ENCODE results near the gene BACH1.
A peak's percentile ranks its signal among the peaks of the same experiment; 100 is the strongest.

Gene BACH1

DNA sequence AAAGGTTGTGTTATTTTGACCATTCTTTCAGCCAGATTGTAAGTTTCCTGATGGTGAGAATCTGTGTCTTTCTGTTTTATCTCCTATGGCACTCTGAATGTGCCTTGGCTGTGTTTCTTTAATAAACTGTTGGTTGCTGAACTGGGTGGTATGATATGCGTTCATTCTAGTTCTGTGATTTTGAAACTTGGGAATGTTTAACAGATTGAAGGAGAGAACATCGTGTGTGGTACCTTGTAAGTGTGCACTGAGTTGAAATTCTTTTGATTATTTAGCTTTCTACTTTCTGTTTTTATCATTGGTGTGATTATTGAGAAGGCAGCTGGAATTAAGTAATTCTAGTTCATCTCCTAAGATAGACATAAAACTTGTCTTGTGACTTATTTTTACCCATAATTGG lies 4.6 kb downstream of the BACH1 start:
- H3K36me3 ChIP-seq (ENCODE audit: control insufficient read depth, low read length) = peaks cover 9% of the 10 kb centered on the region; the same call in 1 of the 2 replicates
- no peaks in the 10 kb centered on the region for H3K9me2 ChIP-seq (replicated peaks; ENCODE audit: control insufficient read depth, low read length)
- H3K4me3 ChIP-seq (ENCODE audit: low read length) = no peak overlapping the region
- H4K20me1 ChIP-seq (ENCODE audit: control insufficient read depth, insufficient read depth, low read depth, low read length) = peaks cover 10% of the 10 kb centered on the region; the same call in 1 of the 2 replicates
- H3K79me2 ChIP-seq (ENCODE audit: control insufficient read depth, low read length) = peaks cover 89% of the 10 kb centered on the region
- peaks cover 89% of the 10 kb centered on the region for H3K4me1 ChIP-seq (ENCODE audit: control insufficient read depth, low read length)
- H3K4me2 ChIP-seq (ENCODE audit: low read length) = peak overlapping the region; percentile 12; the same call in 1 of the 2 replicates
- no peaks in the 10 kb centered on the region for H3K9me3 ChIP-seq (ENCODE audit: control insufficient read depth, insufficient read depth, low read length)
- no peaks in the 10 kb centered on the region for H3K27me3 ChIP-seq (ENCODE audit: control insufficient read depth, low read length)
- H3K27ac ChIP-seq (ENCODE audit: low read depth, low read length) = no peak overlapping the region
- TF ChIP-seq, protein P1, sequence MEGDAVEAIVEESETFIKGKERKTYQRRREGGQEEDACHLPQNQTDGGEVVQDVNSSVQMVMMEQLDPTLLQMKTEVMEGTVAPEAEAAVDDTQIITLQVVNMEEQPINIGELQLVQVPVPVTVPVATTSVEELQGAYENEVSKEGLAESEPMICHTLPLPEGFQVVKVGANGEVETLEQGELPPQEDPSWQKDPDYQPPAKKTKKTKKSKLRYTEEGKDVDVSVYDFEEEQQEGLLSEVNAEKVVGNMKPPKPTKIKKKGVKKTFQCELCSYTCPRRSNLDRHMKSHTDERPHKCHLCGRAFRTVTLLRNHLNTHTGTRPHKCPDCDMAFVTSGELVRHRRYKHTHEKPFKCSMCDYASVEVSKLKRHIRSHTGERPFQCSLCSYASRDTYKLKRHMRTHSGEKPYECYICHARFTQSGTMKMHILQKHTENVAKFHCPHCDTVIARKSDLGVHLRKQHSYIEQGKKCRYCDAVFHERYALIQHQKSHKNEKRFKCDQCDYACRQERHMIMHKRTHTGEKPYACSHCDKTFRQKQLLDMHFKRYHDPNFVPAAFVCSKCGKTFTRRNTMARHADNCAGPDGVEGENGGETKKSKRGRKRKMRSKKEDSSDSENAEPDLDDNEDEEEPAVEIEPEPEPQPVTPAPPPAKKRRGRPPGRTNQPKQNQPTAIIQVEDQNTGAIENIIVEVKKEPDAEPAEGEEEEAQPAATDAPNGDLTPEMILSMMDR (IDR thresholded peaks at IDR 0.05; ENCODE audit: low read depth, low read length, poor library complexity, severe bottlenecking) = no peak
- TF ChIP-seq EZH2phosphoT487 (IDR thresholded peaks at IDR 0.05; ENCODE audit: borderline replicate concordance, low read length) = no peak
- peaks cover 27% of the 10 kb centered on the region for H3F3A ChIP-seq (ENCODE audit: control insufficient read depth, insufficient read depth)

DNA sequence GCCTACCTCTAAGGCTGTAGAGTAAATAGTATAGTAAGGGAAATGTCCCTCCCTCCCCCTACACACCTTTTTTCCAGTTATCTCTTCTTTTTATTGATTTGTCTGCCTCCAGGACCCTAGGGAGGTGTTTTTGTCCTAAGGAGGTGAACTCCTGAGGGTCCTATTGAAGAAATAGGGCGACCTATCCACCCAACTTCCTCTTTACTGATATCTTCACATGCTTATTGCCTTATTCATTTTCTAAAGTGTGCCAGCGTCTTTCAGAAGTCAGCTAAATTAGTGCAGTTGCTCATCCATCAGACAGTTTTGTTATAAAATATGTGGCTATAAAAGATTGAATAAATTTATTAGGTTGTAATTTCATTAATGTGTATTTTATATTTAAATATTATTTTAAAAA lies 5.9 kb downstream of the BACH1 start:
- H3K79me2 ChIP-seq (ENCODE audit: control insufficient read depth, low read length) = peaks cover 98% of the 10 kb centered on the region
- peaks cover 99% of the 10 kb centered on the region for H3K4me1 ChIP-seq (ENCODE audit: control insufficient read depth, low read length)
- H3K36me3 ChIP-seq (ENCODE audit: control insufficient read depth, low read length) = peaks cover 13% of the 10 kb centered on the region
- no peaks in the 10 kb centered on the region for H3K9me3 ChIP-seq (ENCODE audit: control insufficient read depth, insufficient read depth, low read length)
- H3K27ac ChIP-seq (ENCODE audit: low read depth, low read length) = no peak overlapping the region
- H3K27me3 ChIP-seq (ENCODE audit: control insufficient read depth, low read length) = no peaks in the 10 kb centered on the region
- H3K4me2 ChIP-seq (ENCODE audit: low read length) = peak overlapping the region; percentile 28
- no peak for TF ChIP-seq EZH2phosphoT487 (IDR thresholded peaks at IDR 0.05; ENCODE audit: borderline replicate concordance, low read length)
- TF ChIP-seq, protein P1 (IDR thresholded peaks at IDR 0.05; ENCODE audit: low read depth, low read length, poor library complexity, severe bottlenecking) = no peak
- H3K9me2 ChIP-seq (replicated peaks; ENCODE audit: control insufficient read depth, low read length) = no peaks in the 10 kb centered on the region
- H3K4me3 ChIP-seq (ENCODE audit: low read length) = no peak overlapping the region
- H3F3A ChIP-seq (ENCODE audit: control insufficient read depth, insufficient read depth) = peaks cover 27% of the 10 kb centered on the region
- peaks cover 16% of the 10 kb centered on the region; the same call in 1 of the 2 replicates for H4K20me1 ChIP-seq (ENCODE audit: control insufficient read depth, insufficient read depth, low read depth, low read length)

DNA sequence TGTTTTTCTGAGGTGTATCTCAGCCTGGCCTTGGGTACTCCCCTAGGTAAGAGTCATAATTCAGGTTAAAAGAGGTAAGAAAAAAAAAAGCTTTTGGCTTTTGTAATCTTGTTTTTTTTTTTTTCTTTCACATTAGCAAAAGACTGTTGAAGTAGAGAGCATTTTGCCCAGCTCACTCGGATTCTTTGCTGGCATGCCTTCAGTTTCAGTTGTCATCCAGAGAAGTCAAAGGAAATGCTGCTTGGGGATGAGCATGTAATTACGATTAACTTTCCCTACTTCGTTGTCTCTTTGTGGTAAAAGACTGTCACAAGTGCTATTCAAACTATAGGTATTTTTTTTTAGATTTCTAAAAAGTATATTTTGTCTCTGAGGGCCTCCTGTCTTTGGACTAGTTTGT lies 6.3 kb downstream of the BACH1 start:
- H3F3A ChIP-seq (ENCODE audit: control insufficient read depth, insufficient read depth) = peaks cover 24% of the 10 kb centered on the region
- no peak overlapping the region for H3K4me3 ChIP-seq (ENCODE audit: low read length)
- H3K9me3 ChIP-seq (ENCODE audit: control insufficient read depth, insufficient read depth, low read length) = no peaks in the 10 kb centered on the region
- H3K27ac ChIP-seq (ENCODE audit: low read depth, low read length) = no peak overlapping the region
- H3K4me1 ChIP-seq (ENCODE audit: control insufficient read depth, low read length) = peaks cover 97% of the 10 kb centered on the region
- TF ChIP-seq, protein P1 (IDR thresholded peaks at IDR 0.05; ENCODE audit: low read depth, low read length, poor library complexity, severe bottlenecking) = no peak
- no peak for TF ChIP-seq EZH2phosphoT487 (IDR thresholded peaks at IDR 0.05; ENCODE audit: borderline replicate concordance, low read length)
- peaks cover 98% of the 10 kb centered on the region for H3K79me2 ChIP-seq (ENCODE audit: control insufficient read depth, low read length)
- peaks cover 13% of the 10 kb centered on the region for H3K36me3 ChIP-seq (ENCODE audit: control insufficient read depth, low read length)
- H3K27me3 ChIP-seq (ENCODE audit: control insufficient read depth, low read length) = no peaks in the 10 kb centered on the region
- H3K4me2 ChIP-seq (ENCODE audit: low read length) = peak overlapping the region; percentile 78; the same call in 1 of the 2 replicates
- peaks cover 16% of the 10 kb centered on the region; the same call in 1 of the 2 replicates for H4K20me1 ChIP-seq (ENCODE audit: control insufficient read depth, insufficient read depth, low read depth, low read length)
- H3K9me2 ChIP-seq (replicated peaks; ENCODE audit: control insufficient read depth, low read length) = no peaks in the 10 kb centered on the region
